Germinal center (tissue), 1 donor: Measurements from ENCODE around the gene DCAF8.

Experiments used
- DNase-seq: peaks from one replicate; pipeline ENCODE4 v3.0.0; 2012; ENCODE audit warnings: mixed read lengths, low spot score

The DCAF8 gene

GRCh38 chr1:160264795-160265307, 2.5 kb upstream of the DCAF8 start:
- DNase-seq, result no peak

GRCh38 chr1:160261556-160261892, 825 bp downstream of the DCAF8 start:
- DNase-seq, result peak; percentile 49

- DNase-seq, result no peak
These were observed 1.7 kb downstream of the DCAF8 start for GRCh38 chr1:160260406-160261382.

- DNase-seq, result no peak
These were observed 4.1 kb downstream of the DCAF8 start for GRCh38 chr1:160258177-160258798.

- DNase-seq, result no peak
These were observed 4.8 kb downstream of the DCAF8 start for GRCh38 chr1:160257411-160258015.

GRCh38 chr1:160256396-160257046, 5.8 kb downstream of the DCAF8 start:
- no peak for DNase-seq

GRCh38 chr1:160255781-160256300, 6.5 kb downstream of the DCAF8 start:
- no peak for DNase-seq

- peak; percentile 67 for DNase-seq
These were observed 10.4 kb downstream of the DCAF8 start for GRCh38 chr1:160251687-160252526.

GRCh38 chr1:160251011-160251410, 11.3 kb downstream of the DCAF8 start:
- no peak for DNase-seq

- DNase-seq, result no peak
These were observed 15.3 kb downstream of the DCAF8 start for GRCh38 chr1:160247053-160247452.

GRCh38 chr1:160245434-160245833, 16.9 kb downstream of the DCAF8 start:
- no peak for DNase-seq

GRCh38 chr1:160244209-160244608, 18.1 kb downstream of the DCAF8 start:
- no peak for DNase-seq

GRCh38 chr1:160243767-160244166, 18.6 kb downstream of the DCAF8 start:
- no peak for DNase-seq

- no peak for DNase-seq
These were observed 22.6 kb downstream of the DCAF8 start for GRCh38 chr1:160239582-160240299.

- DNase-seq, result no peak
These were observed 23.9 kb downstream of the DCAF8 start for GRCh38 chr1:160238408-160238807.

- no peak for DNase-seq
These were observed 24.8 kb downstream of the DCAF8 start for GRCh38 chr1:160237558-160237957.

GRCh38 chr1:160236806-160237205, 25.5 kb downstream of the DCAF8 start:
- no peak for DNase-seq

- DNase-seq, result no peak
These were observed 29.4 kb downstream of the DCAF8 start for GRCh38 chr1:160232911-160233310.

- DNase-seq, result no peak
These were observed 33.9 kb downstream of the DCAF8 start for GRCh38 chr1:160228431-160228830.

- DNase-seq, result no peak
These were observed 34.8 kb downstream of the DCAF8 start for GRCh38 chr1:160227561-160227960.
